MV-4-11 (cell line): ENCODE results near the gene SOX1.

Experiments
- DNase-seq: peaks from one replicate; lab custom pipeline; 2025; lab: John Stamatoyannopoulos, UW

Gene SOX1

GRCh38 chr13:112106478-112107141 is 39.7 kb downstream of the SOX1 start:
- no peak for DNase-seq

- DNase-seq = no peak
Measured at GRCh38 chr13:112107289-112107688, 40.3 kb downstream of the SOX1 start.

GRCh38 chr13:112110479-112110878 is 43.5 kb downstream of the SOX1 start:
- DNase-seq = no peak

- DNase-seq = no peak
Measured at GRCh38 chr13:112111239-112111857, 44.4 kb downstream of the SOX1 start.

- no peak for DNase-seq
Measured at GRCh38 chr13:112112534-112113276, 45.8 kb downstream of the SOX1 start.

- no peak for DNase-seq
Measured at GRCh38 chr13:112113348-112113747, 46.4 kb downstream of the SOX1 start.

GRCh38 chr13:112113851-112114250 is 46.9 kb downstream of the SOX1 start:
- DNase-seq = no peak

- peak; percentile 45 for DNase-seq
Measured at GRCh38 chr13:112114391-112114790, 47.4 kb downstream of the SOX1 start.

- no peak for DNase-seq
Measured at GRCh38 chr13:112115403-112116091, 48.6 kb downstream of the SOX1 start.

- DNase-seq = no peak
Measured at GRCh38 chr13:112116187-112116950, 49.4 kb downstream of the SOX1 start.

GRCh38 chr13:112117258-112117954 is 50.5 kb downstream of the SOX1 start:
- no peak for DNase-seq

GRCh38 chr13:112117955-112118302 is 51.0 kb downstream of the SOX1 start:
- no peak for DNase-seq

GRCh38 chr13:112118451-112119064 is 51.6 kb downstream of the SOX1 start:
- no peak for DNase-seq

- no peak for DNase-seq
Measured at GRCh38 chr13:112119192-112120030, 52.5 kb downstream of the SOX1 start.

GRCh38 chr13:112120031-112120373 is 53.1 kb downstream of the SOX1 start:
- no peak for DNase-seq
